SU-DHL-6 (cell line): Measurements from ENCODE around the gene TFF1.

Experiments used
- H2AFZ ChIP-seq: fragments of 200-600 bp; sonication (generic); 2 replicates; pipeline ENCODE4 v1.6.1; 2014; ENCODE audit warnings: low read depth, mild to moderate bottlenecking, moderate library complexity, mixed read lengths, antibody characterized with exemption, low read length; ENCODE audit not compliant: severe bottlenecking
- H3F3A ChIP-seq: fragments of 200-600 bp; shearing (Covaris generic); 2 replicates; pipeline ENCODE4 v1.6.0; 2016; ENCODE audit warnings: antibody characterized with exemption, mild to moderate bottlenecking; ENCODE audit not compliant: insufficient read depth
- H3K27ac ChIP-seq: fragments of 200-600 bp; sonication (generic); 2 replicates; pipeline ENCODE4 v1.5.1; 2016; ENCODE audit warnings: low read depth, mild to moderate bottlenecking, low read length, moderate library complexity, mixed read lengths
- H3K27me3 ChIP-seq: fragments of 200-600 bp; sonication (generic), shearing (Covaris generic); 2 replicates; pipeline ENCODE4 v1.6.0; 2014; ENCODE audit warnings: mild to moderate bottlenecking, low read length
- H3K36me3 ChIP-seq: fragments of 200-600 bp; sonication (generic); 2 replicates; pipeline ENCODE4 v1.6.1; 2014; ENCODE audit warnings: mild to moderate bottlenecking, low read length, mixed read lengths
- H3K4me2 ChIP-seq: fragments of 300-600, 200-600 bp; shearing (Covaris generic), sonication (generic); 2 replicates; pipeline ENCODE4 v1.6.0; 2014; ENCODE audit warnings: low read length, low read depth, mild to moderate bottlenecking; ENCODE audit not compliant: poor library complexity, severe bottlenecking
- H3K4me3 ChIP-seq: fragments of 200-600 bp; sonication (generic); 2 replicates; pipeline ENCODE4 v1.5.1; 2014; ENCODE audit warnings: antibody characterized with exemption, low read length, mild to moderate bottlenecking, mixed read lengths; ENCODE audit not compliant: insufficient read depth, poor library complexity, severe bottlenecking
- H3K79me2 ChIP-seq: fragments of 200-600 bp; sonication (generic); 2 replicates; pipeline ENCODE4 v1.6.1; 2014; ENCODE audit warnings: mild to moderate bottlenecking, low read length, moderate library complexity; ENCODE audit not compliant: insufficient read depth
- H3K9ac ChIP-seq: fragments of 200-600 bp; sonication (generic); 2 replicates; pipeline ENCODE4 v1.7.0; 2014; ENCODE audit warnings: mild to moderate bottlenecking, low read length
- H3K9me2 ChIP-seq: fragments of 200-600 bp; sonication (generic); replicated peaks from 2 replicates; pipeline ENCODE4 v1.6.1; 2014; ENCODE audit warnings: low read length; ENCODE audit not compliant: insufficient read depth
- H3K9me3 ChIP-seq: fragments of 200-600 bp; sonication (generic); 2 replicates; pipeline ENCODE4 v1.6.1; 2014; ENCODE audit warnings: low read length, mixed read lengths; ENCODE audit not compliant: insufficient read depth
- H4K20me1 ChIP-seq: fragments of 200-600 bp; sonication (generic); 2 replicates; pipeline ENCODE4 v1.6.1; 2014; ENCODE audit warnings: low read depth, mild to moderate bottlenecking, antibody characterized with exemption, low read length, moderate library complexity, mixed read lengths
- EZH2phosphoT487 ChIP-seq: fragments of 200-600 bp; sonication (generic), shearing (Covaris generic); conservative IDR thresholded peaks from 2 replicates; pipeline ENCODE4 v1.6.1; 2018; ENCODE audit warnings: mild to moderate bottlenecking, antibody characterized with exemption, low read length, moderate library complexity, mixed read lengths
- TF ChIP-seq, protein P1 (sequence below): fragments of 200-600 bp; sonication (generic); IDR thresholded peaks from one replicate; pipeline ENCODE4 v1.5.1; 2017; ENCODE audit warnings: antibody characterized with exemption, mild to moderate bottlenecking, low read length, moderate library complexity; ENCODE audit not compliant: insufficient read depth, poor library complexity, severe bottlenecking

TFF1 gene

DNA sequence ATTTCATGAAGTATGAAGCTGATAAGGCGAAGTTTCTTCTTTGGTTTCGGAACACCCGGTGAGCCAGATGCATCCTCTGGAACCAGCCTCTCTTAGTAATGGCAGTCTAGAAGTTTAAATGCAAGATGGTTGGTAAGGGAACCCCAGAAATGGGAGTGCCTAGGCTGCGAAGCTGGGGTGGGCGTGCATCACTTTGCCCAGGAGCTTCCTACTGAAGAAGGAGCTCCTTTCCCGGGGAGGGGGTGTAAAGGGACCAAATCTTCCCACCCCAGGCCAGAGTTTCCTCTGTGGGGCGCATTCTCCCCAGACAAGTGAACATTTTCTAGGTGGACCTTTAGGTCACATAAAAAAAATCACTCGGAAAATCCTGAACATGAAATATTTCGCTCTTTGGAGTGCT is 19.9 kb downstream of the TFF1 start:
- no peak overlapping the region for H3K9ac ChIP-seq
- no peaks in the 10 kb centered on the region for H3K36me3 ChIP-seq
- H2AFZ ChIP-seq = no peak overlapping the region
- H3K79me2 ChIP-seq = no peaks in the 10 kb centered on the region
- H3K27ac ChIP-seq = no peak overlapping the region
- no peaks in the 10 kb centered on the region for H4K20me1 ChIP-seq
- no peak overlapping the region for H3K4me3 ChIP-seq
- H3K9me3 ChIP-seq = no peaks in the 10 kb centered on the region
- TF ChIP-seq EZH2phosphoT487 = no peak
- TF ChIP-seq, protein P1, sequence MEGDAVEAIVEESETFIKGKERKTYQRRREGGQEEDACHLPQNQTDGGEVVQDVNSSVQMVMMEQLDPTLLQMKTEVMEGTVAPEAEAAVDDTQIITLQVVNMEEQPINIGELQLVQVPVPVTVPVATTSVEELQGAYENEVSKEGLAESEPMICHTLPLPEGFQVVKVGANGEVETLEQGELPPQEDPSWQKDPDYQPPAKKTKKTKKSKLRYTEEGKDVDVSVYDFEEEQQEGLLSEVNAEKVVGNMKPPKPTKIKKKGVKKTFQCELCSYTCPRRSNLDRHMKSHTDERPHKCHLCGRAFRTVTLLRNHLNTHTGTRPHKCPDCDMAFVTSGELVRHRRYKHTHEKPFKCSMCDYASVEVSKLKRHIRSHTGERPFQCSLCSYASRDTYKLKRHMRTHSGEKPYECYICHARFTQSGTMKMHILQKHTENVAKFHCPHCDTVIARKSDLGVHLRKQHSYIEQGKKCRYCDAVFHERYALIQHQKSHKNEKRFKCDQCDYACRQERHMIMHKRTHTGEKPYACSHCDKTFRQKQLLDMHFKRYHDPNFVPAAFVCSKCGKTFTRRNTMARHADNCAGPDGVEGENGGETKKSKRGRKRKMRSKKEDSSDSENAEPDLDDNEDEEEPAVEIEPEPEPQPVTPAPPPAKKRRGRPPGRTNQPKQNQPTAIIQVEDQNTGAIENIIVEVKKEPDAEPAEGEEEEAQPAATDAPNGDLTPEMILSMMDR = no peak
- H3K4me2 ChIP-seq = no peak overlapping the region
- H3K27me3 ChIP-seq = no peaks in the 10 kb centered on the region
- no peaks in the 10 kb centered on the region for H3F3A ChIP-seq
- H3K9me2 ChIP-seq = no peaks in the 10 kb centered on the region

DNA sequence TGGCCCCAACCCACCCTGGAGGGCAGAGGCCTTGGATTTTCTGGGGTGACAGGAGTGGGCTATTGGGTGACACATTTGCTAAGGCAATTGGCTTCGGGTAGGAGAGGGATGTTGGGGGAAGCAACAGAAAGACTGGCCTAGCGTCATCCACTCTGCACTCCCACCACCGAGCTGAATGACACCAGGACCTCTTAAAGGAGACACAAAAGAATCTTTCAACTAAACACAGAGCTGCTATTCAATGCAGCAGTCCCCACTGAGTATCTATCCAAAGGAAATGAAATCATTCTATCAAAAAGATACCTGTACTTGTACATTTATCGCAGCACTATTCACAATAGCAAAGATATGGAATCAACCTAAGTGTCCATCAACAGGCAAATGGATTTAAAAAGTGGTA is 21.7 kb downstream of the TFF1 start:
- no peak for TF ChIP-seq EZH2phosphoT487
- TF ChIP-seq, protein P1 = no peak
- H2AFZ ChIP-seq = no peak overlapping the region
- H3K27ac ChIP-seq = no peak overlapping the region
- H3K27me3 ChIP-seq = no peaks in the 10 kb centered on the region
- H4K20me1 ChIP-seq = no peaks in the 10 kb centered on the region
- H3F3A ChIP-seq = no peaks in the 10 kb centered on the region
- no peaks in the 10 kb centered on the region for H3K9me3 ChIP-seq
- H3K9me2 ChIP-seq = no peaks in the 10 kb centered on the region
- H3K9ac ChIP-seq = no peak overlapping the region
- H3K79me2 ChIP-seq = no peaks in the 10 kb centered on the region
- H3K4me3 ChIP-seq = no peak overlapping the region
- no peaks in the 10 kb centered on the region for H3K36me3 ChIP-seq
- no peak overlapping the region for H3K4me2 ChIP-seq

DNA sequence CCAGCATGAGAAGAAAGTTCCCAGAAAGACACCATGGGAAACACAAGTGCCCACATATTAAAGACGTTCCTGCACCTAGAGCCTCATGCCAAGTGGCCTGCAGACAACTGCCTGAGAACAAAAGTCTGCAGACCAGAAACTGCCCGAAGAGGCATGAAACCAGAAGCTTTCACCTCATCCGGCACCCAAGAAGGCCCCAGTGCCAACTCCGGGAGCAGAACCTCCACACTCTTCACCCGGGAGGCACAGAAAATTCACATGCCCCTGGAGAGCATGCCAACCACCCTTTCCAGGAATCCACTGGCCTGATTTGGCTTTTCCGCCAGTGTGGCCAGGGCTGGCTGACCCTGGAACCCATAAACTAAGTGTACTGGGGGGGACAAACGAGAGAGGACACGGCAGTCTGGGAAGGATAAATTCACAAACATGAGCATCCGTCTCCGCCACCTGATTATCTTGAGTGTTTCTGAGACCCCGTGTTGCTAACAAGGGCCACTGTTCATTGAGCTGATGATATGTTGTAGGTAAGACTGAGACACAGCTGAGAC is 22.3 kb downstream of the TFF1 start:
- no peaks in the 10 kb centered on the region for H3F3A ChIP-seq
- H3K9me2 ChIP-seq = no peaks in the 10 kb centered on the region
- no peaks in the 10 kb centered on the region for H3K27me3 ChIP-seq
- H3K36me3 ChIP-seq = no peaks in the 10 kb centered on the region
- no peaks in the 10 kb centered on the region for H3K79me2 ChIP-seq
- no peak overlapping the region for H3K9ac ChIP-seq
- TF ChIP-seq, protein P1 = no peak
- no peak for TF ChIP-seq EZH2phosphoT487
- H3K4me2 ChIP-seq = no peak overlapping the region
- H2AFZ ChIP-seq = no peak overlapping the region
- H3K4me3 ChIP-seq = no peak overlapping the region
- H4K20me1 ChIP-seq = no peaks in the 10 kb centered on the region
- H3K9me3 ChIP-seq = no peaks in the 10 kb centered on the region
- no peak overlapping the region for H3K27ac ChIP-seq
